Neural cell (in vitro differentiated cells): ENCODE measurements around the gene CFDP1.

Source experiments
- EZH2 ChIP-seq: fragments of 200-600, 300-800 bp; shearing (Covaris generic), sonication (generic); IDR thresholded peaks from 2 replicates; pipeline ENCODE4 v1.6.1; 2014; ENCODE audit warnings: antibody characterized with exemption, low read length, borderline replicate concordance, mild to moderate bottlenecking; ENCODE audit not compliant: insufficient read depth, poor library complexity, severe bottlenecking
- SMC3 ChIP-seq: fragments of 450-650 bp; conservative IDR thresholded peaks from 2 replicates; pipeline ENCODE4 v1.6.1; 2014; ENCODE audit warnings: antibody characterized with exemption, mild to moderate bottlenecking, moderate library complexity; ENCODE audit not compliant: poor library complexity
- TAF1 ChIP-seq: IDR thresholded peaks from 2 replicates; pipeline ENCODE4 v1.6.1; 2012; ENCODE audit warnings: low read depth
- TF ChIP-seq, protein P1 (sequence below): fragments of 450-650 bp; IDR thresholded peaks from 2 replicates; pipeline ENCODE4 v1.5.1; 2014; ENCODE audit warnings: antibody characterized with exemption, mild to moderate bottlenecking, moderate library complexity; ENCODE audit not compliant: poor library complexity, severe bottlenecking

GRCh38 chr16:75389096-75389690 is 44.1 kb downstream of the CFDP1 start:
- TF ChIP-seq SMC3 (no peak), EZH2 (no peak), TAF1 (no peak)
- TF ChIP-seq, protein P1, sequence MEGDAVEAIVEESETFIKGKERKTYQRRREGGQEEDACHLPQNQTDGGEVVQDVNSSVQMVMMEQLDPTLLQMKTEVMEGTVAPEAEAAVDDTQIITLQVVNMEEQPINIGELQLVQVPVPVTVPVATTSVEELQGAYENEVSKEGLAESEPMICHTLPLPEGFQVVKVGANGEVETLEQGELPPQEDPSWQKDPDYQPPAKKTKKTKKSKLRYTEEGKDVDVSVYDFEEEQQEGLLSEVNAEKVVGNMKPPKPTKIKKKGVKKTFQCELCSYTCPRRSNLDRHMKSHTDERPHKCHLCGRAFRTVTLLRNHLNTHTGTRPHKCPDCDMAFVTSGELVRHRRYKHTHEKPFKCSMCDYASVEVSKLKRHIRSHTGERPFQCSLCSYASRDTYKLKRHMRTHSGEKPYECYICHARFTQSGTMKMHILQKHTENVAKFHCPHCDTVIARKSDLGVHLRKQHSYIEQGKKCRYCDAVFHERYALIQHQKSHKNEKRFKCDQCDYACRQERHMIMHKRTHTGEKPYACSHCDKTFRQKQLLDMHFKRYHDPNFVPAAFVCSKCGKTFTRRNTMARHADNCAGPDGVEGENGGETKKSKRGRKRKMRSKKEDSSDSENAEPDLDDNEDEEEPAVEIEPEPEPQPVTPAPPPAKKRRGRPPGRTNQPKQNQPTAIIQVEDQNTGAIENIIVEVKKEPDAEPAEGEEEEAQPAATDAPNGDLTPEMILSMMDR = no peak
